ENCODE results near the gene ARHGAP22.

- no peak for TF ChIP-seq CTCF (conservative IDR thresholded peaks at IDR 0.05 in 1 of 2, IDR thresholded peaks at IDR 0.05 in 1 of 2; ENCODE audit: low read depth in 1 of 2, low read length in 2 of 2)
- no peak for TF ChIP-seq EZH2 (IDR thresholded peaks at IDR 0.05; ENCODE audit: low read length, missing control alignments)
Observed at GRCh38 chr10:48516911-48517310, 88.0 kb downstream of the ARHGAP22 start.
